ENCODE results near the gene POLR3GL.

Gene POLR3GL

GRCh38 chr1:145995148-145995881, 30.8 kb downstream of the POLR3GL start:
- TF ChIP-seq ZFX (IDR thresholded peaks at IDR 0.05): no peak
- TF ChIP-seq, protein P1, sequence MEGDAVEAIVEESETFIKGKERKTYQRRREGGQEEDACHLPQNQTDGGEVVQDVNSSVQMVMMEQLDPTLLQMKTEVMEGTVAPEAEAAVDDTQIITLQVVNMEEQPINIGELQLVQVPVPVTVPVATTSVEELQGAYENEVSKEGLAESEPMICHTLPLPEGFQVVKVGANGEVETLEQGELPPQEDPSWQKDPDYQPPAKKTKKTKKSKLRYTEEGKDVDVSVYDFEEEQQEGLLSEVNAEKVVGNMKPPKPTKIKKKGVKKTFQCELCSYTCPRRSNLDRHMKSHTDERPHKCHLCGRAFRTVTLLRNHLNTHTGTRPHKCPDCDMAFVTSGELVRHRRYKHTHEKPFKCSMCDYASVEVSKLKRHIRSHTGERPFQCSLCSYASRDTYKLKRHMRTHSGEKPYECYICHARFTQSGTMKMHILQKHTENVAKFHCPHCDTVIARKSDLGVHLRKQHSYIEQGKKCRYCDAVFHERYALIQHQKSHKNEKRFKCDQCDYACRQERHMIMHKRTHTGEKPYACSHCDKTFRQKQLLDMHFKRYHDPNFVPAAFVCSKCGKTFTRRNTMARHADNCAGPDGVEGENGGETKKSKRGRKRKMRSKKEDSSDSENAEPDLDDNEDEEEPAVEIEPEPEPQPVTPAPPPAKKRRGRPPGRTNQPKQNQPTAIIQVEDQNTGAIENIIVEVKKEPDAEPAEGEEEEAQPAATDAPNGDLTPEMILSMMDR (conservative IDR thresholded peaks at IDR 0.05): no peak
- peak overlapping the region; percentile 92 for H3K27ac ChIP-seq

GRCh38 chr1:145995964-145996432, 31.5 kb downstream of the POLR3GL start:
- TF ChIP-seq, protein P1 (conservative IDR thresholded peaks at IDR 0.05): no peak
- TF ChIP-seq ZFX (IDR thresholded peaks at IDR 0.05): no peak
- peak overlapping the region; percentile 92 for H3K27ac ChIP-seq

DNA sequence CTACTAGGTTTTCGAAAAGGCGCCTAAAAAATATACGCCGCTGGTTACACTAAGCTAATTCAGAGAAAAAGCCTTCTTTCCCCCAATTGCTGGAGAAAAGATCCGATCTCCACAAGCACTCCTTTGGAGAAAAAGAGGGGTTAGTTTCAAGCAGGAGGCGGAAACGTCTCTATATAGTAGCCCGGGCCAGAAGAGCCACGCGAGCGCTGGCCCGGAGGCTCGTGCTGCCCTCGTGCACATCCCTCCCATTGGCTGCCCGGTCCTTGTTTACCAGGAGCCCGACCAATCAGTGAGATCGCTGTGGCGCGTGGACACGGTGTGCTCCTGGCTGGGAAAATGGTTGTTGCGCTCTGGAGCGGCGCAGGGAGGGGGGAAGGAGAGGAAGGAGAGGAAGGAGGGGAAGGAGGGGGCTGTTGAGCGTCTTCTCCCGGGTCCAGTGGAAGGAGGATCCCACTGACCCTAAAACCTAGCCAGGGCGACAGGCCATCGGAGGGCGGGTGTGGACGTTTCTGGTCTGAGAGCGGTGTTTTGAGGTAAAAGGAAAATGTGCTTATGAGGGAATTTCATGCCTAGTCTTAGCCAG, 32.0 kb downstream of the POLR3GL start, which contains the start of gene TXNIP:
TSS of gene TXNIP (minus strand) at position 147 of the 583 bp plus-strand sequence. CDS start 313 bp downstream, outside the sequence.
- peak within 1 kb of the TSS; percentile 92 for H3K27ac ChIP-seq
- no peak for TF ChIP-seq ZFX (IDR thresholded peaks at IDR 0.05)
- TF ChIP-seq, protein P1 (conservative IDR thresholded peaks at IDR 0.05): no peak

- H3K27ac ChIP-seq: peak overlapping the region; percentile 92
- TF ChIP-seq, protein P1 (conservative IDR thresholded peaks at IDR 0.05): no peak
- no peak for TF ChIP-seq ZFX (IDR thresholded peaks at IDR 0.05)
Measured at GRCh38 chr1:145997016-145997717, 32.7 kb downstream of the POLR3GL start.

DNA sequence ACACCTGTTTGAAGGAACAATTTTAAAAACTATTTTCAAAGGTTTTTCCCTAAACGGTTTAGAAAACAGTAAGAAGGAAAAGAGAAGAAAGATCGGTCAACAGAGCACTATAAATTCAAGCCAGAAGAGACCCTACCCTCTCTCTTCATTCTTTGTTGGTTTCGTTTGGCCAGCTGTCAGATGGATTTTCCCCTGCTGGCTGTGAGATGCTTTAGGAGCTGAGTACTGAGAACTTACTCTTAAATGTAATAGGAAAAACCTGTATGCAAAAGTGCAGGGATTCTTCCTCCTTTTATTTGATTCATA, 33.2 kb downstream of the POLR3GL start:
- H3K27ac ChIP-seq: no peak overlapping the region
- no peak for TF ChIP-seq ZFX (IDR thresholded peaks at IDR 0.05)
- TF ChIP-seq, protein P1 (conservative IDR thresholded peaks at IDR 0.05): no peak

GRCh38 chr1:145999321-146000024, 35.0 kb downstream of the POLR3GL start:
- H3K27ac ChIP-seq: peak overlapping the region; percentile 73
- TF ChIP-seq, protein P1 (conservative IDR thresholded peaks at IDR 0.05): no peak
- no peak for TF ChIP-seq ZFX (IDR thresholded peaks at IDR 0.05)

All from C4-2B (cell line).